SH-SY5Y (cell line): Measurements from ENCODE around the gene ITSN1.

Experiments used
- GATA2 ChIP-seq: IDR thresholded peaks from 2 replicates; pipeline ENCODE4 v1.6.1; 2011; ENCODE audit warnings: mild to moderate bottlenecking, low read depth, low read length
- GATA3 ChIP-seq: IDR thresholded peaks from 2 replicates; pipeline ENCODE4 v1.6.1; 2011; ENCODE audit warnings: low read depth, mild to moderate bottlenecking, low read length, moderate library complexity

DNA sequence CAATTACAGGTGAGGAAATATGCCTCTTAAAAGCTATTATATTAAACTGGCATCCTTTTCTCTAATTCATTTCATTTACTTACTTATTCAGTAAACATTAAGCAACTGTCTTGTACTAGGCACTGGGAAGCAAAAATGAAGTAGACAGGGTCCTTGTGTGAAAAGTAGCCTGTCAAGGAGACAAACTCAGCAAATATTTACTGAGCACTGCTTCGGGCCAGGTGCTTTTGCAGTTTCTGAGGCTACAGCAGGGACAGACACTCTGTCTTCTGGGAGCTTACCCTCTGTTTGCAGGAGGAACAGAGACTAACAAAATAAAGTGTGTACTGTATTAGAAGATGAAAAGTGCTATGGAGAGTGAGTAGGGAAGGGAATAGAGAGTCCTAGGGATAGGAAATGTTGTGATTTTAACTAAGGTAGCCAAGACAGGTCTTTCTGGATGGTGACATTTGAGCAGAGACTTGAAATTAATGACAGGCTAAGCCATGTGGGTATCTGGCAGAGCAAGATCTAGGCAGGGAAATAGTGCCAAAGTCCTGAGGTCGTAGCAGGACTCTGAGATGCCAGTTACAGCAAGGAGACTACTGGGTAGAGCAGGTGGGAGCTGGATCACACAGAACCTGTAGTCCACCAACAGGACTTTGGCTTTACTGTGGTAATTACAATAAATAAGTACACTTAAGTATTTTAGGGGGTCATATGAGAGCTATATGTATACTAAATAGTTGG lies 133.0 kb downstream of the ITSN1 start:
- no peak for TF ChIP-seq GATA2
- no peak for TF ChIP-seq GATA3
